Measurements from ENCODE around the gene POLR3C.

The POLR3C gene

GRCh38 chr1:145892486-145893087 lies 68.6 kb downstream of the POLR3C start:
- DNase-seq (ENCODE audit: low read depth) = no peak
- no peak overlapping the region for H3K4me3 ChIP-seq (ENCODE audit: low read depth, low read length)
- no peak for TF ChIP-seq POLR2A (IDR thresholded peaks at IDR 0.05; ENCODE audit: extremely low read depth, insufficient read length)
- TF ChIP-seq MYC (IDR thresholded peaks at IDR 0.05; ENCODE audit: low read depth, low read length) = no peak
- no peak for TF ChIP-seq MAX (IDR thresholded peaks at IDR 0.05; ENCODE audit: low read depth, low read length)
- TF ChIP-seq CTCF (IDR thresholded peaks at IDR 0.05; ENCODE audit: low read depth, low read length) = no peak

- no peak overlapping the region for H3K4me3 ChIP-seq (ENCODE audit: low read depth, low read length)
- DNase-seq (ENCODE audit: low read depth) = no peak
- TF ChIP-seq MAX (IDR thresholded peaks at IDR 0.05; ENCODE audit: low read depth, low read length) (no peak), CTCF (IDR thresholded peaks at IDR 0.05; ENCODE audit: low read depth, low read length) (no peak), MYC (IDR thresholded peaks at IDR 0.05; ENCODE audit: low read depth, low read length) (no peak), POLR2A (IDR thresholded peaks at IDR 0.05; ENCODE audit: extremely low read depth, insufficient read length) (no peak)
These were observed 69.5 kb downstream of the POLR3C start for GRCh38 chr1:145893306-145894055.

Measured in NB4 (cell line).